ENCODE measurements around the gene PPARG. TPM values are rescaled to one million over a fixed set of nuclear protein-coding genes. Genes with fewer than 3 reads are reported as not detected.

Gene PPARG
- total and polyA plus RNA-seq, 2 of the 13 experiments (the other 11 are each of a cell fraction or from before 2014, with no cell fraction given) = 13.9 to 58.3 TPM

DNA sequence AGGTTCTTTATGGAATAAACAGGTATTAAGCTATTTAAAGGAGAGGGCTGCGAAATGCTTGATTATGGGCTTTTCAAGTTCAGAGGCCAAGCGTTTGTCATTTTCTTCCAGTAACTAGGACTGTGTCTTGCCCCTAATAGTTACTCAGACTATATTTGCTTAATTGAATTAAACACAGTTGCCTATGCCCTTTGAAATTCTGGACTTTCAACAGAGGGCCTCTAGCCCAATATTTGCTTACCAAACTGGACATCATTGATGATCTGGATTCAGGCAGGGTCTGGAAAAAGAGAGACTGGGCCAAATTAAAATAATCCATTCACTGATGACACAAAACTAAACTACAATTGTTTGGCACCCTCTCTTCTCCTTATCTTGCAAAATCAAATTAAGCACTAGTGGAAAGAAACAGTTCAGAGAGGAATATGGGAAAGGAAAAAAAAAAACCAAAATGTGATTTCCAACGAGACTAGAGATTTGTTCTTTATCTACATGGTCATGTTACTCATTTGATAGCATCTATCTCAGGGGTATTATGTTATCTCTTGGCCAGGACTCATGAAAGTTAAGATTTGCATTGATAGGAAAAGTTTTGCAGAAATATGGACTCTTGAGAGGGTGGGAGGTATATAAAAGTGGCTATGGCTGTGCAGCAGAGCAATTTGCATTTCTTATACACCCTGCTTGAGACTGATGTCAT is 120.3 kb downstream of the PPARG start (continued):
- TF ChIP-seq, protein P1, sequence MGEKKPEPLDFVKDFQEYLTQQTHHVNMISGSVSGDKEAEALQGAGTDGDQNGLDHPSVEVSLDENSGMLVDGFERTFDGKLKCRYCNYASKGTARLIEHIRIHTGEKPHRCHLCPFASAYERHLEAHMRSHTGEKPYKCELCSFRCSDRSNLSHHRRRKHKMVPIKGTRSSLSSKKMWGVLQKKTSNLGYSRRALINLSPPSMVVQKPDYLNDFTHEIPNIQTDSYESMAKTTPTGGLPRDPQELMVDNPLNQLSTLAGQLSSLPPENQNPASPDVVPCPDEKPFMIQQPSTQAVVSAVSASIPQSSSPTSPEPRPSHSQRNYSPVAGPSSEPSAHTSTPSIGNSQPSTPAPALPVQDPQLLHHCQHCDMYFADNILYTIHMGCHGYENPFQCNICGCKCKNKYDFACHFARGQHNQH (CRISPR knock-in tag; IDR thresholded peaks at IDR 0.05) = peak; percentile 56; the same call in 1 of the 2 replicates
- peak; percentile 52 for TF ChIP-seq ZNF331 (CRISPR knock-in tag; IDR thresholded peaks at IDR 0.05)
- TF ChIP-seq RBAK (CRISPR knock-in tag; IDR thresholded peaks at IDR 0.05) = no peak
- 0 out of 2 replicates have a peak, but pooled peaks have one; percentile 5 for TF ChIP-seq LCORL (IDR thresholded peaks at IDR 0.05)
- peak; percentile 82; the same call in 1 of the 2 replicates for TF ChIP-seq LCORL (CRISPR knock-in tag; IDR thresholded peaks at IDR 0.05)
- TF ChIP-seq, protein P2, sequence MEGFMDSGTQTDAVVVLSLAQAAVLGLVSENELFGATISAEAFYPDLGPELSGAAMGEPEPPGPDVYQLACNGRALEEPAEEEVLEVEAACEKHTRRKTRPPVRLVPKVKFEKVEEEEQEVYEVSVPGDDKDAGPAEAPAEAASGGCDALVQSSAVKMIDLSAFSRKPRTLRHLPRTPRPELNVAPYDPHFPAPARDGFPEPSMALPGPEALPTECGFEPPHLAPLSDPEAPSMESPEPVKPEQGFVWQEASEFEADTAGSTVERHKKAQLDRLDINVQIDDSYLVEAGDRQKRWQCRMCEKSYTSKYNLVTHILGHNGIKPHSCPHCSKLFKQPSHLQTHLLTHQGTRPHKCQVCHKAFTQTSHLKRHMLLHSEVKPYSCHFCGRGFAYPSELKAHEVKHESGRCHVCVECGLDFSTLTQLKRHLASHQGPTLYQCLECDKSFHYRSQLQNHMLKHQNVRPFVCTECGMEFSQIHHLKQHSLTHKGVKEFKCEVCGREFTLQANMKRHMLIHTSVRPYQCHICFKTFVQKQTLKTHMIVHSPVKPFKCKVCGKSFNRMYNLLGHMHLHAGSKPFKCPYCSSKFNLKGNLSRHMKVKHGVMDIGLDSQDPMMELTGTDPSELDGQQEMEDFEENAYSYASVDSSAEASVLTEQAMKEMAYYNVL (CRISPR knock-in tag; IDR thresholded peaks at IDR 0.05; ENCODE audit: borderline replicate concordance) = 0 out of 2 replicates have a peak, but pooled peaks have one; percentile 41
- peak; percentile 33; the same call in 1 of the 2 replicates for TF ChIP-seq TBX3 (IDR thresholded peaks at IDR 0.05; ENCODE audit: borderline replicate concordance)
- peak; percentile 82 for TF ChIP-seq ASH2L (IDR thresholded peaks at IDR 0.05; ENCODE audit: insufficient read length, low read depth, low read length)
- no peak for TF ChIP-seq SOX6 (IDR thresholded peaks at IDR 0.05)
- peak; percentile 88 for TF ChIP-seq SOX6 (CRISPR knock-in tag; IDR thresholded peaks at IDR 0.05)
- TF ChIP-seq HNF4G (IDR thresholded peaks at IDR 0.05; ENCODE audit: borderline replicate concordance, low read depth, low read length) = peak; percentile 97
- peak; percentile 66; the same call in 1 of the 2 replicates for TF ChIP-seq HNF4G (CRISPR knock-in tag; IDR thresholded peaks at IDR 0.05; ENCODE audit: borderline replicate concordance, low read depth)
- 0 out of 2 replicates have a peak, but pooled peaks have one; percentile 37 for TF ChIP-seq ZNF614 (CRISPR knock-in tag; IDR thresholded peaks at IDR 0.05; ENCODE audit: borderline replicate concordance)
- peak; percentile 97 for TF ChIP-seq NFIC (IDR thresholded peaks at IDR 0.05; ENCODE audit: low read length)
- peak; percentile 81 for TF ChIP-seq NR2F6 (IDR thresholded peaks at IDR 0.05)
- TF ChIP-seq NR2F6 (CRISPR knock-in tag; IDR thresholded peaks at IDR 0.05) = peak; percentile 80
- TF ChIP-seq FOXO1 (CRISPR knock-in tag; IDR thresholded peaks at IDR 0.05) = peak; percentile 86
- peak in 1 of 2 experiments; percentile 55; a peak in 1 of 4 replicates for TF ChIP-seq NR2F1 (CRISPR knock-in tag; IDR thresholded peaks at IDR 0.05)
- TF ChIP-seq NCOA1 (CRISPR knock-in tag; IDR thresholded peaks at IDR 0.05) = 0 out of 2 replicates have a peak, but pooled peaks have one; percentile 44
- 0 out of 2 replicates have a peak, but pooled peaks have one; percentile 32 for TF ChIP-seq YEATS4 (CRISPR knock-in tag; IDR thresholded peaks at IDR 0.05; ENCODE audit: borderline replicate concordance)
- TF ChIP-seq ZNF205 (CRISPR knock-in tag; IDR thresholded peaks at IDR 0.05) = no peak
- peak; percentile 97 for TF ChIP-seq ISL2 (CRISPR knock-in tag; IDR thresholded peaks at IDR 0.05)
- TF ChIP-seq ELF3 (CRISPR knock-in tag; IDR thresholded peaks at IDR 0.05) = peak; percentile 62; the same call in 1 of the 2 replicates
- TF ChIP-seq SOX13 (IDR thresholded peaks at IDR 0.05) = peak; percentile 71
- peak in 1 of 2 experiments; percentile 90; a peak in 2 of 4 replicates for TF ChIP-seq SOX13 (CRISPR knock-in tag; conservative IDR thresholded peaks at IDR 0.05 in 1 of 2, IDR thresholded peaks at IDR 0.05 in 1 of 2)
- TF ChIP-seq, protein P3, sequence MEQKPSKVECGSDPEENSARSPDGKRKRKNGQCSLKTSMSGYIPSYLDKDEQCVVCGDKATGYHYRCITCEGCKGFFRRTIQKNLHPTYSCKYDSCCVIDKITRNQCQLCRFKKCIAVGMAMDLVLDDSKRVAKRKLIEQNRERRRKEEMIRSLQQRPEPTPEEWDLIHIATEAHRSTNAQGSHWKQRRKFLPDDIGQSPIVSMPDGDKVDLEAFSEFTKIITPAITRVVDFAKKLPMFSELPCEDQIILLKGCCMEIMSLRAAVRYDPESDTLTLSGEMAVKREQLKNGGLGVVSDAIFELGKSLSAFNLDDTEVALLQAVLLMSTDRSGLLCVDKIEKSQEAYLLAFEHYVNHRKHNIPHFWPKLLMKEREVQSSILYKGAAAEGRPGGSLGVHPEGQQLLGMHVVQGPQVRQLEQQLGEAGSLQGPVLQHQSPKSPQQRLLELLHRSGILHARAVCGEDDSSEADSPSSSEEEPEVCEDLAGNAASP (CRISPR knock-in tag; IDR thresholded peaks at IDR 0.05; ENCODE audit: borderline replicate concordance) = peak; percentile 59; the same call in 1 of the 2 replicates
- TF ChIP-seq ZNF432 (CRISPR knock-in tag; IDR thresholded peaks at IDR 0.05; ENCODE audit: borderline replicate concordance) = no peak
- TF ChIP-seq TCF7L2 (IDR thresholded peaks at IDR 0.05; ENCODE audit: low read depth, low read length) = peak; percentile 82

Data from HepG2 (cell line).